H9 (cell line): Measurements from ENCODE around the gene CACNA2D3. TPM values are rescaled to one million over a fixed set of nuclear protein-coding genes. Genes with fewer than 3 reads are reported as not detected.

ENCODE experiments used
- DNase-seq: peaks from one replicate; pipeline ENCODE4 v3.0.0-alpha.2; 2017
- H2AFZ ChIP-seq: one replicate; pipeline ENCODE4 v1.6.1; 2013; ENCODE audit warnings: mild to moderate bottlenecking, low read length, control low read depth, moderate library complexity
- H2AK5ac ChIP-seq: 2 replicates; pipeline ENCODE4 v1.6.1; 2013; ENCODE audit warnings: low read length, control low read depth, mixed read lengths; ENCODE audit not compliant: insufficient read length
- H2BK120ac ChIP-seq: one replicate; pipeline ENCODE4 v1.6.1; 2013; ENCODE audit warnings: low read depth, mild to moderate bottlenecking, low read length, control low read depth, inconsistent platforms; ENCODE audit not compliant: poor library complexity, severe bottlenecking
- H2BK12ac ChIP-seq: 2 replicates; pipeline ENCODE4 v1.6.1; 2013; ENCODE audit warnings: low read length, control low read depth, mixed read lengths, low read depth; ENCODE audit not compliant: insufficient read length
- H2BK15ac ChIP-seq: 2 replicates; pipeline ENCODE4 v1.6.1; 2013; ENCODE audit warnings: low read depth, low read length, control low read depth
- H2BK20ac ChIP-seq: one replicate; pipeline ENCODE4 v1.6.1; 2013; ENCODE audit warnings: low read depth, mild to moderate bottlenecking, low read length, control low read depth, inconsistent platforms; ENCODE audit not compliant: poor library complexity, severe bottlenecking
- H2BK5ac ChIP-seq: 2 replicates; pipeline ENCODE4 v1.6.1; 2013; ENCODE audit warnings: low read length, control low read depth, mixed read lengths; ENCODE audit not compliant: insufficient read length
- H3K14ac ChIP-seq: 2 replicates; pipeline ENCODE4 v1.6.1; 2013; ENCODE audit warnings: low read length, control low read depth; ENCODE audit not compliant: insufficient read depth
- H3K18ac ChIP-seq: 2 replicates; pipeline ENCODE4 v1.6.1; 2013; ENCODE audit warnings: low read depth, mild to moderate bottlenecking, mixed read lengths, low read length, control low read depth; ENCODE audit not compliant: insufficient read length
- H3K23ac ChIP-seq: 2 replicates; pipeline ENCODE4 v1.6.1; 2013; ENCODE audit warnings: low read length, control low read depth, mixed read lengths, low read depth; ENCODE audit not compliant: insufficient read length
- H3K23me2 ChIP-seq: 2 replicates; pipeline ENCODE4 v1.6.1; 2013; ENCODE audit warnings: low read depth, mild to moderate bottlenecking, mixed read lengths, low read length, control low read depth; ENCODE audit not compliant: insufficient read length, poor library complexity, severe bottlenecking
- H3K27ac ChIP-seq: 2 replicates; pipeline ENCODE4 v1.5.1; 2013; ENCODE audit warnings: low read length, control low read depth, mixed read lengths, low read depth; ENCODE audit not compliant: insufficient read length
- H3K27me3 ChIP-seq: 2 replicates; pipeline ENCODE4 v1.6.1; 2013; ENCODE audit warnings: low read length, control low read depth, inconsistent platforms; ENCODE audit not compliant: insufficient read depth
- H3K4ac ChIP-seq: 2 replicates; pipeline ENCODE4 v1.6.1; 2013; ENCODE audit warnings: low read depth, mild to moderate bottlenecking, control low read depth, inconsistent platforms, low read length, moderate library complexity
- H3K4me1 ChIP-seq: 2 replicates; pipeline ENCODE4 v1.6.1; 2013; ENCODE audit warnings: low read length, control low read depth, inconsistent platforms; ENCODE audit not compliant: insufficient read depth
- H3K4me2 ChIP-seq: 2 replicates; pipeline ENCODE4 v1.6.1; 2013; ENCODE audit warnings: low read length, control low read depth, mixed read lengths; ENCODE audit not compliant: insufficient read length, insufficient read depth
- H3K56ac ChIP-seq: 2 replicates; pipeline ENCODE4 v1.6.1; 2013; ENCODE audit warnings: low read depth, mild to moderate bottlenecking, mixed read lengths, low read length, control low read depth; ENCODE audit not compliant: insufficient read length
- H3K79me1 ChIP-seq: 2 replicates; pipeline ENCODE4 v1.6.1; 2013; ENCODE audit warnings: low read depth, mild to moderate bottlenecking, moderate library complexity, low read length, control low read depth, inconsistent platforms; ENCODE audit not compliant: insufficient read depth, poor library complexity, severe bottlenecking
- H3K79me2 ChIP-seq: 2 replicates; pipeline ENCODE4 v1.6.1; 2013; ENCODE audit warnings: low read length, control low read depth, inconsistent platforms; ENCODE audit not compliant: insufficient read depth
- H3K9ac ChIP-seq: 2 replicates; pipeline ENCODE4 v1.6.1; 2013; ENCODE audit warnings: low read length, control low read depth, mixed read lengths; ENCODE audit not compliant: insufficient read length; ENCODE audit errors: extremely low read depth
- H3K9me3 ChIP-seq: one replicate; pipeline ENCODE4 v1.6.1; 2013; ENCODE audit warnings: low read depth, low read length, inconsistent platforms; ENCODE audit not compliant: control insufficient read depth
- H3T11ph ChIP-seq: one replicate; pipeline ENCODE4 v1.6.1; 2013; ENCODE audit warnings: mild to moderate bottlenecking, low read length, control low read depth, inconsistent platforms
- H4K20me1 ChIP-seq: one replicate; pipeline ENCODE4 v1.6.1; 2013; ENCODE audit not compliant: control insufficient read depth, insufficient read length, insufficient read depth
- H4K5ac ChIP-seq: 2 replicates; pipeline ENCODE4 v1.6.1; 2013; ENCODE audit warnings: low read depth, mild to moderate bottlenecking, mixed read lengths, low read length, control low read depth; ENCODE audit not compliant: insufficient read length
- H4K8ac ChIP-seq: replicated peaks from 2 replicates; pipeline ENCODE4 v1.6.1; 2013; ENCODE audit warnings: low read length, control low read depth, mixed read lengths, low read depth; ENCODE audit not compliant: insufficient read length
- H4K91ac ChIP-seq: 2 replicates; pipeline ENCODE4 v1.6.1; 2013; ENCODE audit warnings: low read depth, mild to moderate bottlenecking, moderate library complexity, mixed read lengths, low read length, control low read depth; ENCODE audit not compliant: insufficient read length
- H3K27ac Mint-ChIP-seq, 3 experiments: 2 replicates in 2 of 3; 3 replicates in 1 of 3; pipeline ENCODE4 v1.8.0; 2020 to 2021; ENCODE audit warnings: mixed read lengths in 3 of 3, mild to moderate bottlenecking in 1 of 3, moderate library complexity in 1 of 3
- H3K27me3 Mint-ChIP-seq: 2 replicates; pipeline ENCODE4 v1.8.0; 2021; ENCODE audit warnings: low read depth, mild to moderate bottlenecking, moderate library complexity, mixed read lengths
- H3K36me3 Mint-ChIP-seq, 3 experiments: 2 replicates in 2 of 3; 3 replicates in 1 of 3; pipeline ENCODE4 v1.8.0; 2020 to 2021; ENCODE audit warnings: low read depth in 3 of 3, mixed read lengths in 3 of 3; ENCODE audit not compliant: insufficient read depth in 1 of 3
- H3K4me1 Mint-ChIP-seq, 2 experiments: 2 replicates each; pipeline ENCODE4 v1.8.0; 2020; ENCODE audit warnings: mixed read lengths in 2 of 2
- H3K4me3 Mint-ChIP-seq, 2 experiments: 2 replicates in 1 of 2; 3 replicates in 1 of 2; pipeline ENCODE4 v1.8.0; 2020 to 2021; ENCODE audit warnings: mild to moderate bottlenecking in 2 of 2, mixed read lengths in 2 of 2, moderate library complexity in 1 of 2
- H3K9me3 Mint-ChIP-seq, 2 experiments: 2 replicates in 1 of 2; 3 replicates in 1 of 2; pipeline ENCODE4 v1.8.0; 2020; ENCODE audit warnings: mild to moderate bottlenecking in 2 of 2, mixed read lengths in 2 of 2, moderate library complexity in 1 of 2
- WGBS: extraction: QIAGEN DNeasy Blood & Tissue Kit; methylation state at CpG from one replicate; pipeline ENCODE4 v1.1.7; 2013; ENCODE audit warnings: missing lambda C conversion rate, low lambda C conversion rate, mixed read lengths; ENCODE audit not compliant: insufficient read length; ENCODE audit errors: extremely low coverage; 5-methylcytosine and 5-hydroxymethylcytosine counted together
- total RNA-seq: library from RNA; stranded (reverse); gene quantifications from 2 replicates; pipeline ENCODE4 v1.2.1, GENCODE V29; 2021
- TF ChIP-seq, protein P1 (sequence below): fragments of 200-600 bp; sonication (generic); conservative IDR thresholded peaks from 3 replicates; pipeline ENCODE4 v1.8.0; 2021; ENCODE audit warnings: antibody characterized with exemption, mild to moderate bottlenecking

CACNA2D3 gene
- total RNA-seq, 1 experiment from 2014 or later, result 3.2 TPM

DNA sequence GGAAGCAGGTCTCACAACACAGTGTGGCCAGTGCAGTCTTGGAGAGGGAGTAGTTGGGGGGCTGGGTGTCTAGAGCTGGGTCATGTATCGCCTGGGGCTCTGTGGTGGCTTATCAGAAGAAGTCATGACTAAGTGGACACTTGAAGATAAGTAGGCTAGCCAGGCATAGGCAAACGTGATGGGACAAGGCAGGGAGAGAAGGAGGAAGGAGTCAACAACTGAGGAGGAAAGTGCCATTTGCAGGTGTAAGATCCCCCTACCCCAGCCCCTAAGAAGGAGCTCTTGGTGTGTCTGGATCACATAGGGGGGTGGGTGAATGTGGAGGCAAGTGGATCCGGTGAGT lies 453.2 kb downstream of the CACNA2D3 start:
- no peaks in the 10 kb centered on the region for H3K9me3 ChIP-seq
- TF ChIP-seq, protein P1, sequence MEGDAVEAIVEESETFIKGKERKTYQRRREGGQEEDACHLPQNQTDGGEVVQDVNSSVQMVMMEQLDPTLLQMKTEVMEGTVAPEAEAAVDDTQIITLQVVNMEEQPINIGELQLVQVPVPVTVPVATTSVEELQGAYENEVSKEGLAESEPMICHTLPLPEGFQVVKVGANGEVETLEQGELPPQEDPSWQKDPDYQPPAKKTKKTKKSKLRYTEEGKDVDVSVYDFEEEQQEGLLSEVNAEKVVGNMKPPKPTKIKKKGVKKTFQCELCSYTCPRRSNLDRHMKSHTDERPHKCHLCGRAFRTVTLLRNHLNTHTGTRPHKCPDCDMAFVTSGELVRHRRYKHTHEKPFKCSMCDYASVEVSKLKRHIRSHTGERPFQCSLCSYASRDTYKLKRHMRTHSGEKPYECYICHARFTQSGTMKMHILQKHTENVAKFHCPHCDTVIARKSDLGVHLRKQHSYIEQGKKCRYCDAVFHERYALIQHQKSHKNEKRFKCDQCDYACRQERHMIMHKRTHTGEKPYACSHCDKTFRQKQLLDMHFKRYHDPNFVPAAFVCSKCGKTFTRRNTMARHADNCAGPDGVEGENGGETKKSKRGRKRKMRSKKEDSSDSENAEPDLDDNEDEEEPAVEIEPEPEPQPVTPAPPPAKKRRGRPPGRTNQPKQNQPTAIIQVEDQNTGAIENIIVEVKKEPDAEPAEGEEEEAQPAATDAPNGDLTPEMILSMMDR, result no peak
- H3K27me3 ChIP-seq, result no peaks in the 10 kb centered on the region
- no peak overlapping the region for H3K4ac ChIP-seq
- H3K23me2 ChIP-seq, result no peaks in the 10 kb centered on the region
- no peak overlapping the region for H2BK5ac ChIP-seq
- H4K5ac ChIP-seq, result no peak overlapping the region
- H4K8ac ChIP-seq, result no peak overlapping the region
- H3K79me2 ChIP-seq, result no peaks in the 10 kb centered on the region
- Mint-ChIP-seq H3K27me3 (peaks cover 3% of the 10 kb centered on the region), H3K36me3 (no peaks in the 10 kb centered on the region), H3K4me1 (peaks cover 7 to 9% of the 10 kb centered on the region in 2 experiments), H3K4me3 (no peak overlapping the region), H3K27ac (no peak overlapping the region), H3K9me3 (peaks cover 0 to 3% of the 10 kb centered on the region in 2 experiments; a peak in 1 of 5 replicates)
- no peak overlapping the region for H3K56ac ChIP-seq
- H2BK12ac ChIP-seq, result no peak overlapping the region
- no peak overlapping the region for H2BK15ac ChIP-seq
- H3K14ac ChIP-seq, result no peak overlapping the region
- H2AFZ ChIP-seq, result no peak overlapping the region
- H4K91ac ChIP-seq, result no peak overlapping the region
- DNase-seq, result no peak
- H3T11ph ChIP-seq, result no peak overlapping the region
- H3K18ac ChIP-seq, result no peak overlapping the region
- no peaks in the 10 kb centered on the region for H3K79me1 ChIP-seq
- no peak overlapping the region for H3K9ac ChIP-seq
- H2BK20ac ChIP-seq, result no peak overlapping the region
- no peak overlapping the region for H2AK5ac ChIP-seq
- H4K20me1 ChIP-seq, result no peaks in the 10 kb centered on the region
- WGBS, result no CpG with 5 or more reads among the region's 3 CpGs
- no peak overlapping the region for H2BK120ac ChIP-seq
- no peaks in the 10 kb centered on the region for H3K4me1 ChIP-seq
- H3K27ac ChIP-seq, result no peak overlapping the region
- H3K4me2 ChIP-seq, result no peak overlapping the region
- H3K23ac ChIP-seq, result no peak overlapping the region
